Measurements from ENCODE around the gene DEPDC4.
A peak's percentile ranks its signal among the peaks of the same experiment; 100 is the strongest.

Gene DEPDC4

GRCh38 chr12:100253437-100253836 lies 13.4 kb downstream of the DEPDC4 start (continued):
- no peak for TF ChIP-seq ZNF10 (tag by site-specific recombination; IDR thresholded peaks at IDR 0.05)

- TF ChIP-seq BCL6B (tag by site-specific recombination; IDR thresholded peaks at IDR 0.05), result no peak
- TF ChIP-seq PRDM6 (tag by site-specific recombination; IDR thresholded peaks at IDR 0.05), result 0 out of 2 replicates have a peak, but pooled peaks have one; percentile 35
- Histone ChIP-seq H3K27ac (ENCODE audit: extremely low read depth, low read depth, low read length) (no peak overlapping the region), H3K9me3 (ENCODE audit: control insufficient read depth, insufficient read depth, low read depth, low read length) (no peaks in the 10 kb centered on the region), H3K36me3 (ENCODE audit: control insufficient read depth in 2 of 2, insufficient read depth in 1 of 2, low read length in 2 of 2) (no peaks in the 10 kb centered on the region; a peak in 1 of 3 replicates), H3K4me3 (ENCODE audit: low read depth, low read length) (no peak overlapping the region), H3K4me1 (ENCODE audit: control insufficient read depth, insufficient read depth, low read length) (no peaks in the 10 kb centered on the region)
- ChIA-PET POLR2A (no interaction called here), CTCF (no interaction called here)
Measured at GRCh38 chr12:100251917-100252316, 15.0 kb downstream of the DEPDC4 start.

GRCh38 chr12:100249941-100250340 lies 16.9 kb downstream of the DEPDC4 start:
- H3K9me3 ChIP-seq (ENCODE audit: control insufficient read depth, insufficient read depth, low read depth, low read length), result no peaks in the 10 kb centered on the region
- ChIA-PET POLR2A (no interaction called here), CTCF (no interaction called here)
- no peak overlapping the region for H3K27ac ChIP-seq (ENCODE audit: extremely low read depth, low read depth, low read length)
- no peak overlapping the region for H3K4me3 ChIP-seq (ENCODE audit: low read depth, low read length)
- no peaks in the 10 kb centered on the region; a peak in 1 of 3 replicates for H3K36me3 ChIP-seq (ENCODE audit: control insufficient read depth in 2 of 2, insufficient read depth in 1 of 2, low read length in 2 of 2)
- H3K4me1 ChIP-seq (ENCODE audit: control insufficient read depth, insufficient read depth, low read length), result no peaks in the 10 kb centered on the region
- TF ChIP-seq TRIM28 (IDR thresholded peaks at IDR 0.05; ENCODE audit: borderline replicate concordance, low read length) (no peak), SALL2 (tag by site-specific recombination; IDR thresholded peaks at IDR 0.05; ENCODE audit: borderline replicate concordance) (no peak), ZSCAN30 (tag by site-specific recombination; IDR thresholded peaks at IDR 0.05) (no peak), HOXD13 (CRISPR knock-in tag; IDR thresholded peaks at IDR 0.05; ENCODE audit: borderline replicate concordance) (no peak), OVOL3 (tag by site-specific recombination; IDR thresholded peaks at IDR 0.05) (no peak), ZNF704 (tag by site-specific recombination; IDR thresholded peaks at IDR 0.05) (no peak), ZBTB6 (tag by site-specific recombination; IDR thresholded peaks at IDR 0.05) (no peak), ZBTB26 (tag by site-specific recombination; optimal IDR thresholded peaks at IDR 0.05) (no peak), ZNF140 (tag by site-specific recombination; IDR thresholded peaks at IDR 0.05) (no peak), ZNF221 (tag by site-specific recombination; IDR thresholded peaks at IDR 0.05; ENCODE audit: borderline replicate concordance) (no peak), ZNF548 (tag by site-specific recombination; IDR thresholded peaks at IDR 0.05) (no peak), IKZF3 (tag by site-specific recombination; IDR thresholded peaks at IDR 0.05) (no peak)

Data from HEK293 (cell line).